AG04449 (cell line): Measurements from ENCODE around the gene AOPEP.
"Not testable (repeated sequence)": the region's sequence is repeated elsewhere in the genome, so short reads cannot be mapped to it uniquely, and the experiment has no call there.

Experiments used
- CTCF ChIA-PET: fragments of 350-600 bp; formaldehyde crosslinking; extraction: SDS; loops from one replicate; lab custom pipeline; 2021; ENCODE audit warnings: antibody characterized with exemption; lab: Yijun Ruan, JAX
- POLR2A ChIA-PET: fragments of 400-600, 350-600 bp; formaldehyde crosslinking; extraction: SDS; loops from one replicate; lab custom pipeline; 2020; ENCODE audit warnings: antibody characterized with exemption, inconsistent platforms; lab: Yijun Ruan, JAX
- DNase-seq: peaks from one replicate; pipeline ENCODE4 v3.0.0-alpha.2; 2010; ENCODE audit warnings: low read depth, low spot score
- H3K4me3 ChIP-seq: 2 replicates; pipeline ENCODE4 v1.5.1; 2011; ENCODE audit warnings: low read depth, mild to moderate bottlenecking, control low read depth, low read length
- TF ChIP-seq, protein P1 (sequence below): IDR thresholded peaks from one replicate; pipeline ENCODE4 v1.5.1; 2011; ENCODE audit warnings: mild to moderate bottlenecking, moderate library complexity, low read length, control low read depth, inconsistent platforms; ENCODE audit not compliant: insufficient read depth; ENCODE audit errors: missing control alignments

Gene AOPEP

GRCh38 chr9:94937214-94937903 is 210.9 kb downstream of the AOPEP start:
- CTCF ChIA-PET = interaction anchor here (1.2 to 2.1 kb wide), 2 partner anchors 195 to 257 kb away, joined by 3 to 5 read pairs; no protein-coding TSS in a partner anchor
- H3K4me3 ChIP-seq = no peak overlapping the region
- TF ChIP-seq, protein P1, sequence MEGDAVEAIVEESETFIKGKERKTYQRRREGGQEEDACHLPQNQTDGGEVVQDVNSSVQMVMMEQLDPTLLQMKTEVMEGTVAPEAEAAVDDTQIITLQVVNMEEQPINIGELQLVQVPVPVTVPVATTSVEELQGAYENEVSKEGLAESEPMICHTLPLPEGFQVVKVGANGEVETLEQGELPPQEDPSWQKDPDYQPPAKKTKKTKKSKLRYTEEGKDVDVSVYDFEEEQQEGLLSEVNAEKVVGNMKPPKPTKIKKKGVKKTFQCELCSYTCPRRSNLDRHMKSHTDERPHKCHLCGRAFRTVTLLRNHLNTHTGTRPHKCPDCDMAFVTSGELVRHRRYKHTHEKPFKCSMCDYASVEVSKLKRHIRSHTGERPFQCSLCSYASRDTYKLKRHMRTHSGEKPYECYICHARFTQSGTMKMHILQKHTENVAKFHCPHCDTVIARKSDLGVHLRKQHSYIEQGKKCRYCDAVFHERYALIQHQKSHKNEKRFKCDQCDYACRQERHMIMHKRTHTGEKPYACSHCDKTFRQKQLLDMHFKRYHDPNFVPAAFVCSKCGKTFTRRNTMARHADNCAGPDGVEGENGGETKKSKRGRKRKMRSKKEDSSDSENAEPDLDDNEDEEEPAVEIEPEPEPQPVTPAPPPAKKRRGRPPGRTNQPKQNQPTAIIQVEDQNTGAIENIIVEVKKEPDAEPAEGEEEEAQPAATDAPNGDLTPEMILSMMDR = no peak
- POLR2A ChIA-PET = interaction anchor here (1.0 kb wide), 1 partner anchor 17 kb away, joined by 3 read pairs; no protein-coding TSS in a partner anchor
- DNase-seq = peak; percentile 80

DNA sequence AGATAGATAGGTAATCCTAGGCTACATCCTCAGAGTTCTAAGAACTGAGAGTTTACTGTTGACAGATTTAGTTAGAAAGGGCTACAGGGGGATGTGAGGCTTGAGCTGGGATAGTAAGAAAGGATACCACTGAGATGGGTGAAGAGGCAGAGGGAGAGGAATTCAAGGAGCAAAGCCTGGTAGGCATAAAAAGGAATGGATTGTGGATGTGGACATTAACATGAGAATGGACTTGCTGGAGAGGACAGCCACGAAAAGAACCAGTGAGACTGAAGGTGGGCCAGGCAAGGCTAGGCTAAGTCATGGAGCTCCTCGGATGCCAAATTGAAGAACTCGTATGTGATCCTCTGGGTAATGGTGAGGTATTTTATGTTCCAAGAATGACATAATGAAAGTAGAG is 211.9 kb downstream of the AOPEP start:
- DNase-seq = no peak
- CTCF ChIA-PET = interaction anchor here (2.1 kb wide), 1 partner anchor 258 kb away, joined by 5 read pairs; no protein-coding TSS in a partner anchor
- POLR2A ChIA-PET = interaction anchor here (0.7 kb wide), 1 partner anchor 352 kb away, joined by 3 read pairs; no protein-coding TSS in a partner anchor
- TF ChIP-seq, protein P1 = no peak
- H3K4me3 ChIP-seq = no peak overlapping the region

DNA sequence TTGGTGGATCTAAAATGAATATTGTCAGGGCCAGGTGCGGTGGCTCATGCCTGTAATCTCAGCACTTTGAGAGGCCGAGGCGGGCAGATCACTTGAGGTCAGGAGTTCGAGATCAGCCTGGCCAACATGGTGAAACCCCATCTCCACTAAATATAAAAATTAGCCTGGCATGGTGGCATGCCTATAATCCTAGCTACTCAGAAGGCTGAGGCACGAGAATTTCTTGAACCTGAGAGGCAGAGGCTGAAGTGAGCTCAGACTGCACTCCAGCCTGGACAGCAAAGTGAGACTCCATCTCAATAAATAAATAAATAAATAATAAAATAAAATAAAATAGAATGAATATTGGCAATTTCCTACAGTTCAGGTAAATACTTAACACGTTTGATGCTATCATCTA is 213.8 kb downstream of the AOPEP start:
- DNase-seq, POLR2A ChIA-PET, H3K4me3 ChIP-seq: not testable (repeated sequence)
- CTCF ChIA-PET = interaction anchor here (0.5 kb wide), 1 partner anchor 14 kb away, joined by 3 read pairs; no protein-coding TSS in a partner anchor

DNA sequence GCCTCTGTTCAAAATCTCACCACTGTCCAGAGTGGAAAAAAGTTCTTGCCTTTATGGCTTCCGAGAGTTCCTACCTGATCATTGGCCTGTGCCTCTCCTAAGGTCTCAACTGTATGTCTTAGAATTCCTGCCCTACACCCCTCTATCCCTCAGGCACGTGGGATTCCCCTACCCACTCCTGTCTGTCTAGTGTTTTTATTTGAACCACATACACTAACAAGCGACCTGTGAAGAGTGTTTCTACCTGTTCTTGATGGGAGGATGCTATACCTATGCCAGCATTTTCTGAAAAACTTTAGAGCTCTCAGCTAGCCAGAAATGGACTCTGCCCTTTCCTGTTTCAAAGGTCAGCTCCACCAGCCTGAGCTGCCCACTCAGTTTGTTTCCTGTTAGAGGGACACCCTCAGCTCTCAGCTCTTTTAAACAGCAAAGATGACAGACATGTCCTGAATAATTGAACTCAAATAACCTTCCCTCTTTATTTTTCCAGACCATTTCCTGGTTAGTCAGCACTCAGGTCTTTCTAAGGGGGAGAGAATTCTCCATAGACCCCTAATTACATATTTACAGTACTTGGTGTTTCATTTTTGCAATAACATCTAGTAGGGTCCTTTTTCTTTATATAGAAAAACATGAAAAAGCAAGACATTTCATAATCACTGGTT is 214.8 kb downstream of the AOPEP start:
- no peak for DNase-seq
- TF ChIP-seq, protein P1 = no peak
- no peak overlapping the region for H3K4me3 ChIP-seq
- CTCF ChIA-PET = no interaction called here
- POLR2A ChIA-PET = interaction anchor here (0.7 to 1.1 kb wide), 2 partner anchors 65 to 1375 kb away, joined by 3 to 4 read pairs; no protein-coding TSS in a partner anchor

DNA sequence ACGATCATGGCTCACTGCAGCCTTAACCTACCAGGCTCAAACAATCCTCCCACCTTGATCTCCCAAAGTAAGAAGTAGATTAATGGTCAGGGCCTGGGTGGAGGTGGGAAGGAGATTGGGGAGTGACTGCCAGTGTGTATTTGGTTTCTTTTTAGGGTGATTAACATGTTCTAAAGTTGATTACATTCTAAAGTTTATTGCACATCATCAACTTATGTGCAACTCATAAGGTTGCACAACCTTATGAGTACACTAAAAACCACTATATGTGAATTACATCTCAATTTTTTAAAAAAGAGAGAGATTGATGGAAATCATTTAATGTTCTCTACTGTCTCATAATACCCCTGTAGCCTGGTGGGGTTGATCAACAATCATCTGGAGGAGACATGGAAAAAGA is 218.1 kb downstream of the AOPEP start:
- H3K4me3 ChIP-seq = no peak overlapping the region
- TF ChIP-seq, protein P1 = no peak
- POLR2A ChIA-PET = no interaction called here
- no peak for DNase-seq
- CTCF ChIA-PET = interaction anchor here (1.4 kb wide), 1 partner anchor 17 kb away, joined by 4 read pairs; no protein-coding TSS in a partner anchor

- ChIA-PET POLR2A (interaction anchor here (0.6 kb wide), 1 partner anchor 57 kb away, joined by 3 read pairs; no protein-coding TSS in a partner anchor), CTCF (interaction anchor here (0.8 to 2.5 kb wide), 6 partner anchors 12 to 32 kb away, joined by 3 to 8 read pairs (median 4); no protein-coding TSS in a partner anchor)
- TF ChIP-seq, protein P1 = no peak
Measured at GRCh38 chr9:94945197-94946144, 219.0 kb downstream of the AOPEP start.

More at GRCh38 chr9:94945197-94946144, 219.0 kb downstream of the AOPEP start:
- peak; percentile 57 for DNase-seq
- H3K4me3 ChIP-seq = no peak overlapping the region
